Smooth muscle cell (in vitro differentiated cells): ENCODE measurements around the gene ZFP91. TPM values are rescaled to one million over a fixed set of nuclear protein-coding genes. Genes with fewer than 3 reads are reported as not detected.

Source experiments
- DNase-seq: peaks from one replicate; lab custom pipeline; 2025; ENCODE audit not compliant: unreplicated experiment; lab: John Stamatoyannopoulos, UW
- H2AFZ ChIP-seq: fragments of 200-600 bp; sonication (generic); 2 replicates; pipeline ENCODE4 v1.6.0; 2016; ENCODE audit warnings: antibody characterized with exemption, low read depth, mild to moderate bottlenecking
- H3F3A ChIP-seq: fragments of 200-600 bp; sonication (generic); 2 replicates; pipeline ENCODE4 v1.6.0; 2017; ENCODE audit warnings: antibody characterized with exemption, low read depth
- H3K27ac ChIP-seq: fragments of 200-600 bp; sonication (generic); 2 replicates; pipeline ENCODE4 v1.5.1; 2016; ENCODE audit warnings: low read depth, mild to moderate bottlenecking
- H3K27me3 ChIP-seq: fragments of 200-600 bp; sonication (generic); 2 replicates; pipeline ENCODE4 v1.6.1; 2016; ENCODE audit warnings: low read depth, mild to moderate bottlenecking
- H3K36me3 ChIP-seq: fragments of 200-600 bp; sonication (generic); 2 replicates; pipeline ENCODE4 v1.5.1; 2016; ENCODE audit warnings: low read depth
- H3K4me1 ChIP-seq: fragments of 200-600 bp; sonication (generic); 2 replicates; pipeline ENCODE4 v1.5.1; 2016; ENCODE audit warnings: low read depth
- H3K4me2 ChIP-seq: fragments of 200-600 bp; sonication (generic); 2 replicates; pipeline ENCODE4 v1.6.0; 2016; ENCODE audit warnings: mild to moderate bottlenecking
- H3K4me3 ChIP-seq: fragments of 200-600 bp; sonication (generic); 2 replicates; pipeline ENCODE4 v1.5.1; 2016; ENCODE audit warnings: mild to moderate bottlenecking
- H3K79me2 ChIP-seq: fragments of 200-600 bp; sonication (generic); 2 replicates; pipeline ENCODE4 v1.6.0; 2016; ENCODE audit warnings: low read depth, mild to moderate bottlenecking
- H3K9ac ChIP-seq: fragments of 200-600 bp; sonication (generic); 2 replicates; pipeline ENCODE4 v1.6.0; 2016; ENCODE audit warnings: low read depth
- H3K9me3 ChIP-seq: fragments of 200-600 bp; sonication (generic); replicated peaks from 2 replicates; pipeline ENCODE4 v1.5.1; 2016; ENCODE audit warnings: low read depth
- H4K20me1 ChIP-seq: fragments of 200-600 bp; sonication (generic); 2 replicates; pipeline ENCODE4 v1.6.0; 2016; ENCODE audit warnings: low read depth
- WGBS: methylation state at CpG from one replicate; pipeline ENCODE4 v1.1.7; 2016; ENCODE audit warnings: low lambda C conversion rate; 5-methylcytosine and 5-hydroxymethylcytosine counted together
- polyA plus RNA-seq: library from polyadenylated mRNA; unstranded; fragments of >200 nt; fragmentation: Nextera tagmentation; extraction: Ambion mirVana; gene quantifications from 2 replicates; pipeline ENCODE4 v1.2.1, GENCODE V29; 2016
- total RNA-seq: library from RNA; depleted of rRNA; stranded (reverse); fragments of >200 nt; gene quantifications from 2 replicates; pipeline ENCODE4 v1.2.3, GENCODE V29; 2014
- TF ChIP-seq, protein P1 (sequence below): fragments of 200-600 bp; sonication (generic); IDR thresholded peaks from 2 replicates; pipeline ENCODE4 v1.5.1; 2017; ENCODE audit warnings: borderline replicate concordance, mild to moderate bottlenecking, antibody characterized with exemption; ENCODE audit not compliant: insufficient read depth, poor library complexity, severe bottlenecking

The ZFP91 gene
- total and polyA plus RNA-seq, 2 experiments from 2014 or later = 14.5 to 47.4 TPM

DNA sequence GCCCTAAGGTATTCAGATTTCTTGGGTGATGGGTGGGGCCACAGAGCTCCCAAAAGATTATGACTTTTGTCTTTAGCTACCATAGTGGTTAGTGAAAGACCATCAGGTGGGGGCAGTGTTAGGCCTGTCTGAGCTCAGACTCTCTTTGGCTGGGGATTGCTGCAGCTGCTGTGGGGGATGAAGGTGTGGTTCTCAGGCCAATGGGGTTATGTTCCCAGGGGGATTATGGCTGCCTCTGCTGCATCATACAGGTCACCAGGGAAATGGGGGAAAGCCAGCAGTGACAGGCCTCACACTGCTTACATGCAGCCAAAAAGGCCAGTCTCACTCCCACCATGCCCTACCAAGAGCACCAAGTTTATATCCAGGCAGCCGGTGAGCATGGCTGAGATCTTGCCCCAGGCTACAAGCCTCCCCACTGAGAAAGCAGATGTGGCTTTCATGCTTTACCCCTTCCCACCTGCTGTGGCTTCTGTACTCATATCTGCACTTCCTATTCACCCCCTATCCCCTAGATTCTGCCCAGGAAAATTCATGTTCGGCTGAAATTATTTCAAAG, 68.4 kb downstream of the ZFP91 start:
- no peaks in the 10 kb centered on the region for H4K20me1 ChIP-seq
- DNase-seq = no peak
- H3K4me1 ChIP-seq = no peaks in the 10 kb centered on the region
- H2AFZ ChIP-seq = no peak overlapping the region
- no peak overlapping the region for H3K4me2 ChIP-seq
- H3F3A ChIP-seq = no peaks in the 10 kb centered on the region
- no peak overlapping the region for H3K9ac ChIP-seq
- TF ChIP-seq, protein P1, sequence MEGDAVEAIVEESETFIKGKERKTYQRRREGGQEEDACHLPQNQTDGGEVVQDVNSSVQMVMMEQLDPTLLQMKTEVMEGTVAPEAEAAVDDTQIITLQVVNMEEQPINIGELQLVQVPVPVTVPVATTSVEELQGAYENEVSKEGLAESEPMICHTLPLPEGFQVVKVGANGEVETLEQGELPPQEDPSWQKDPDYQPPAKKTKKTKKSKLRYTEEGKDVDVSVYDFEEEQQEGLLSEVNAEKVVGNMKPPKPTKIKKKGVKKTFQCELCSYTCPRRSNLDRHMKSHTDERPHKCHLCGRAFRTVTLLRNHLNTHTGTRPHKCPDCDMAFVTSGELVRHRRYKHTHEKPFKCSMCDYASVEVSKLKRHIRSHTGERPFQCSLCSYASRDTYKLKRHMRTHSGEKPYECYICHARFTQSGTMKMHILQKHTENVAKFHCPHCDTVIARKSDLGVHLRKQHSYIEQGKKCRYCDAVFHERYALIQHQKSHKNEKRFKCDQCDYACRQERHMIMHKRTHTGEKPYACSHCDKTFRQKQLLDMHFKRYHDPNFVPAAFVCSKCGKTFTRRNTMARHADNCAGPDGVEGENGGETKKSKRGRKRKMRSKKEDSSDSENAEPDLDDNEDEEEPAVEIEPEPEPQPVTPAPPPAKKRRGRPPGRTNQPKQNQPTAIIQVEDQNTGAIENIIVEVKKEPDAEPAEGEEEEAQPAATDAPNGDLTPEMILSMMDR = no peak
- no peak overlapping the region for H3K27ac ChIP-seq
- H3K36me3 ChIP-seq = no peaks in the 10 kb centered on the region
- H3K79me2 ChIP-seq = no peaks in the 10 kb centered on the region
- H3K4me3 ChIP-seq = no peak overlapping the region
- 90% methylated on average over 2 of the region's 2 CpGs for WGBS
- H3K9me3 ChIP-seq = no peaks in the 10 kb centered on the region
- H3K27me3 ChIP-seq = no peaks in the 10 kb centered on the region

DNA sequence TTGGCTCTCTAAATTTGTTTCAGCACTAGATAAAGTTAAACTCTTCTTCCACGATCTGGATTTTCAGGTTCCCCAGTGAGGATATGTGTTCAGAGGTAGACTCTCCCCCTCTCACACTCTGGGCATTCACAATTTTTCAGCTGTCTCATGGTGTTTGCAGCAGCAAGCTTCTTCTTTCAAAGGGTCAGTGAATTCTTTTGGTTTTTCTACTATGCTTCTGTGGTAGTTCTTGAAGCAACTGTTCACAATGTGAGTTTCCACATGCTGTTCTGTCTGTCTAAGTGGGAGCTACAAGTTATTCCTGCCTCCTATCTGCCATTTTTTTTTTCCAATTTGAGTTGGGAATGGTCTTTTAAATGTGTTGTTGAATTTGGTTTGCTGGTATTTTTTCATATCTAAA, 69.0 kb downstream of the ZFP91 start:
- no peak overlapping the region for H3K9ac ChIP-seq

DNA sequence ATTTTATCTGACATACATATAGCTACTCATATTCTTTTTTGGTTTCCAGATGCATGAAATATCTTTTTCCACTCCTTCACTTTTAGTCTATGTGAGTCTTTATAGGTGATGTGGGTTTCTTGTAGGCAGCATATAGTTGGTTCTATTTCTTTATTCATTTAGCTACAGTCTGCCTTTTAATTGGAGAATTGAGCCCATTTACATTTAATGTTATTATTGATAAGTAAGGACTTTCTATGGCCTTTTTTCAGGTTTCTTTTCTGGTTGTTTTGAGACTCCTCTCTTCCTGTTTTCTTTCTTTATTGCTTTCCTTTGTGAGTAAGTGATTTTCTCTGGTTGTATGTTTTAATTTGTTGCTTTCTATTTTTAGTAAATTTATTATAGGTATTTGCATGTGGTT, 70.8 kb downstream of the ZFP91 start:
- TF ChIP-seq, protein P1 = no peak
- H3F3A ChIP-seq = no peaks in the 10 kb centered on the region
- H4K20me1 ChIP-seq = no peaks in the 10 kb centered on the region
- DNase-seq = no peak
- H3K27ac ChIP-seq = no peak overlapping the region
- H3K4me3 ChIP-seq = no peak overlapping the region
- H3K36me3 ChIP-seq = no peaks in the 10 kb centered on the region
- H3K9me3 ChIP-seq = no peaks in the 10 kb centered on the region
- no peak overlapping the region for H3K9ac ChIP-seq
- H3K4me1 ChIP-seq = no peaks in the 10 kb centered on the region
- no peaks in the 10 kb centered on the region for H3K79me2 ChIP-seq
- no peaks in the 10 kb centered on the region for H3K27me3 ChIP-seq
- no peak overlapping the region for H2AFZ ChIP-seq
- no peak overlapping the region for H3K4me2 ChIP-seq

More for the DNA sequence above, 69.0 kb downstream of the ZFP91 start:
- H3K27ac ChIP-seq = no peak overlapping the region
- no peaks in the 10 kb centered on the region for H3K27me3 ChIP-seq
- H4K20me1 ChIP-seq = no peaks in the 10 kb centered on the region
- H3K4me1 ChIP-seq = no peaks in the 10 kb centered on the region
- no peak overlapping the region for H3K4me3 ChIP-seq
- TF ChIP-seq, protein P1 = no peak
- H3K9me3 ChIP-seq = no peaks in the 10 kb centered on the region
- no peaks in the 10 kb centered on the region for H3K36me3 ChIP-seq
- H3K79me2 ChIP-seq = no peaks in the 10 kb centered on the region
- H2AFZ ChIP-seq = no peak overlapping the region
- DNase-seq = no peak
- no peak overlapping the region for H3K4me2 ChIP-seq
- H3F3A ChIP-seq = no peaks in the 10 kb centered on the region
- 78% methylated on average over 1 of the region's 1 CpG for WGBS

DNA sequence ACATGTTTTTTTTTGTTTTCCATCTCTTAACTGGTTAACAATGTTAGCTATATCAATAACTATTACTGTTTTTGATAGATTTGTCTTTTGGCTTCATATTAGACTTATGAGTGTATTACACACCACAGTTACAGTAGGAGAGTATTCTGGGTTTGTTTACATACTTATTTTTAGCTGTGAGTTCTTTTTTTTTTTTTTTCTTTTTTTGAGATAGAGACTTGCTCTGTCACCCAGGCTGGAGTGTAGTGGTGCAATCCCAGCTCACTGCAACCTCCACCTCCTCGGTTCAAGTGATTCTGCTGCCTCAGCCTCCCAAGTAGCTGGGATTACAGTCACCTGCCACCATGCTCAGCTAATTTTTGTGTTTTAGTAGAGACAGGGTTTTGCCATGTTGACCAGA, 71.6 kb downstream of the ZFP91 start:
- Histone ChIP-seq H3F3A (no peaks in the 10 kb centered on the region), H3K79me2 (no peaks in the 10 kb centered on the region), H3K9me3 (no peaks in the 10 kb centered on the region), H3K4me3 (no peak overlapping the region), H2AFZ (no peak overlapping the region), H4K20me1 (no peaks in the 10 kb centered on the region), H3K36me3 (no peaks in the 10 kb centered on the region), H3K4me2 (no peak overlapping the region), H3K27ac (no peak overlapping the region), H3K4me1 (no peaks in the 10 kb centered on the region), H3K27me3 (no peaks in the 10 kb centered on the region), H3K9ac (no peak overlapping the region)
- no peak for DNase-seq
- WGBS = 60% methylated on average over 1 of the region's 1 CpG
- TF ChIP-seq, protein P1 = no peak
